HepG2 (cell line): ENCODE measurements around the gene STK10.

ENCODE experiments used
- AFF4 ChIP-seq: sonication (generic); formaldehyde crosslinking; IDR thresholded peaks from 2 replicates; pipeline ENCODE4 v1.4.0; 2020; ENCODE audit warnings: missing genetic modification reagents
- CTCF ChIP-seq: sonication (generic); formaldehyde crosslinking; IDR thresholded peaks from 2 replicates; pipeline ENCODE4 v1.5.0; 2020; ENCODE audit warnings: mild to moderate bottlenecking, missing genetic modification reagents, moderate library complexity
- HDAC1 ChIP-seq: sonication (generic); formaldehyde crosslinking; IDR thresholded peaks from 2 replicates; pipeline ENCODE4 v1.5.1; 2020; ENCODE audit warnings: mild to moderate bottlenecking, missing genetic modification reagents
- MXD4 ChIP-seq: IDR thresholded peaks from 2 replicates; pipeline ENCODE4 v1.6.1; 2016; ENCODE audit warnings: mild to moderate bottlenecking, missing biosample characterization, missing genetic modification reagents
- NFE2L2 ChIP-seq: fragments of 150-350 bp; IDR thresholded peaks from 2 replicates; pipeline ENCODE4 v1.6.1; 2014; ENCODE audit warnings: low read length
- POGK ChIP-seq: sonication (generic); formaldehyde crosslinking; conservative IDR thresholded peaks from 2 replicates; pipeline ENCODE4 v1.8.0; 2022; ENCODE audit warnings: mild to moderate bottlenecking, moderate library complexity, missing genetic modification reagents
- POLR2AphosphoS5 ChIP-seq: IDR thresholded peaks from 2 replicates; pipeline ENCODE4 v1.6.1; 2012; ENCODE audit warnings: low read depth, low read length
- ZFP37 ChIP-seq: sonication (generic); formaldehyde crosslinking; IDR thresholded peaks from 2 replicates; pipeline ENCODE4 v1.4.0; 2020; ENCODE audit warnings: missing genetic modification reagents, borderline replicate concordance
- ZNF607 ChIP-seq: sonication (generic); formaldehyde crosslinking; IDR thresholded peaks from 2 replicates; pipeline ENCODE4 v1.5.1; 2020; ENCODE audit warnings: missing genetic modification reagents, mild to moderate bottlenecking, borderline replicate concordance
- TF ChIP-seq, protein P1 (sequence below): sonication (generic); formaldehyde crosslinking; IDR thresholded peaks from 2 replicates; pipeline ENCODE4 v1.4.0; 2020; ENCODE audit warnings: mild to moderate bottlenecking, missing genetic modification reagents

DNA sequence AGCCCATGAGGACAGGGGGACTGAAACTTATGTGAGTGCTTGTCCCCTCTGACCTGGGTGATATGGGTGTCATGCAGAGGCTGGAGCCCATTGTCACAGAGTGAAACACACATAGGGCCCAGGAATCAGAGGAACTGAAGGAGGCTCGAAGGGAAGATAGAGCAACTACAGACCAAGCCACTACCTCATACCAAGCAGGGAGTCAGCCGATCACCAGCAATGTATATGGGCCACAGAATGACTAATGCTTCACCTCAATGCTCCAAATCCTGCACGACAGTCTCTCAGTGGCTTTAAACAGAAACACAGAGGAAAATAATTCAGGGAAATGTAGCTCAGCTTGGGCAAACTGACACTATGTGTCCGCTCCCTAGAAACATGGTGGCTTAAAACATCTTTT lies 172.7 kb downstream of the STK10 start:
- TF ChIP-seq NFE2L2 (no peak), ZFP37 (CRISPR knock-in tag) (no peak), HDAC1 (no peak), MXD4 (CRISPR knock-in tag) (no peak), ZNF607 (CRISPR knock-in tag) (no peak), POGK (CRISPR knock-in tag) (no peak), POLR2AphosphoS5 (no peak), AFF4 (no peak), CTCF (CRISPR knock-in tag) (no peak)
- TF ChIP-seq, protein P1, sequence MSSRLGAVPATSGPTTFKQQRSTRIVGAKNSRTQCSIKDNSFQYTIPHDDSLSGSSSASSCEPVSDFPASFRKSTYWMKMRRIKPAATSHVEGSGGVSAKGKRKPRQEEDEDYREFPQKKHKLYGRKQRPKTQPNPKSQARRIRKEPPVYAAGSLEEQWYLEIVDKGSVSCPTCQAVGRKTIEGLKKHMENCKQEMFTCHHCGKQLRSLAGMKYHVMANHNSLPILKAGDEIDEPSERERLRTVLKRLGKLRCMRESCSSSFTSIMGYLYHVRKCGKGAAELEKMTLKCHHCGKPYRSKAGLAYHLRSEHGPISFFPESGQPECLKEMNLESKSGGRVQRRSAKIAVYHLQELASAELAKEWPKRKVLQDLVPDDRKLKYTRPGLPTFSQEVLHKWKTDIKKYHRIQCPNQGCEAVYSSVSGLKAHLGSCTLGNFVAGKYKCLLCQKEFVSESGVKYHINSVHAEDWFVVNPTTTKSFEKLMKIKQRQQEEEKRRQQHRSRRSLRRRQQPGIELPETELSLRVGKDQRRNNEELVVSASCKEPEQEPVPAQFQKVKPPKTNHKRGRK = no peak
